Tibial nerve (tissue), 4 donors: ENCODE measurements around the gene HSDL2. TPM values are rescaled to one million over a fixed set of nuclear protein-coding genes. Genes with fewer than 3 reads are reported as not detected.

Experiments used
- DNase-seq, 2 donors: peaks; one replicate each; pipeline ENCODE4 v3.0.0-alpha.2; 2019; ENCODE audit warnings: low spot score in 2 of 2
- H3K27ac ChIP-seq, 4 donors: fragments of 200-600 bp; sonication (generic) in 3 of 4; one replicate each; pipeline ENCODE4 v1.5.1; 2017 to 2019; ENCODE audit warnings: mild to moderate bottlenecking in 1 of 4
- H3K27me3 ChIP-seq, 2 donors: fragments of 200-600 bp; sonication (generic) in 1 of 2; one replicate each; pipeline versions ENCODE4 v1.5.1 to v1.6.0; 2017 to 2019
- H3K36me3 ChIP-seq, 3 donors: fragments of 200-600 bp; sonication (generic); one replicate each; pipeline ENCODE4 v1.5.1; 2018 to 2019
- H3K4me1 ChIP-seq, 4 donors: fragments of 200-600 bp; sonication (generic) in 3 of 4; one replicate each; pipeline ENCODE4 v1.5.1; 2017 to 2019
- H3K4me3 ChIP-seq, 4 donors: fragments of 200-600 bp; sonication (generic) in 3 of 4; one replicate each; pipeline ENCODE4 v1.5.1; 2017 to 2019; ENCODE audit warnings: mild to moderate bottlenecking in 1 of 4, moderate library complexity in 1 of 4
- H3K9me3 ChIP-seq, 4 donors: fragments of 200-600 bp; sonication (generic) in 3 of 4; one replicate each; pipeline ENCODE4 v1.5.1; 2017 to 2019
- EP300 ChIP-seq, 2 donors: sonication (generic); formaldehyde crosslinking; IDR thresholded peaks; one replicate each; pipeline ENCODE4 v1.6.1; 2017; ENCODE audit warnings: antibody characterized with exemption in 2 of 2, mild to moderate bottlenecking in 1 of 2
- POLR2A ChIP-seq, 2 donors: fragments of 450-650 bp; IDR thresholded peaks; one replicate each; pipeline ENCODE4 v1.6.1; 2017; ENCODE audit warnings: antibody characterized with exemption in 2 of 2, mild to moderate bottlenecking in 2 of 2, moderate library complexity in 2 of 2
- WGBS, 2 donors: methylation state at CpG; one replicate each; pipeline ENCODE4 v1.1.5; 2018; 5-methylcytosine and 5-hydroxymethylcytosine counted together
- total RNA-seq, 4 donors: library from RNA; depleted of rRNA; stranded (reverse); fragments of >200 nt; gene quantifications; one replicate each; pipeline ENCODE4 v1.1.0, GENCODE V29; 2016
- TF ChIP-seq, protein P1 (sequence below), 5 experiments: fragments of 200-600 bp in 3 of 5; fragments of 450-650 bp in 2 of 5; sonication (generic) in 3 of 5; IDR thresholded peaks; one replicate each; pipeline ENCODE4 v1.5.1; 2016 to 2019; ENCODE audit warnings: antibody characterized with exemption in 5 of 5, mild to moderate bottlenecking in 3 of 5, moderate library complexity in 2 of 5

HSDL2 gene
- total RNA-seq, 4 donors from 2014 or later = 34.1 to 48.9 (median 37.7) TPM

DNA sequence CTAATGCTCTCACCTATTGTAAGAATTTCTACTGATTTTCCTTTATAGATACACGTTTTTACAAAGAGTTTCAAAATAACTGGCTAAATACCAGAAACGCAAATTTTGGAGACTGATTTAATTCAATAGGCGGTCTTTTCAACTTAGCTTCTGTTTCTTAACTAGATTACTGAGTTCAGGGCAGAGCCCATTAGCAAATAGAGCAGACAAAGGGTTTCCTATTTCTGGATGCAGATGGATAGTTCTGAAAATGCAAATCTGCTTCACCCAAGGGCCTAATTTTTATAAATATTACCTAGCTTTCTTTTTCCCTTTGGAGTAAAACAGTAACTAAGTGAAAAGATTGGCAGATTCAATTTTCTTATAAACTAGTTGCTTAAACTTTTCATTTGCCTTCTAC, 93.1 kb downstream of the HSDL2 start:
- Histone ChIP-seq H3K4me1 (no peaks in the 10 kb centered on the region), H3K27me3 (no peaks in the 10 kb centered on the region), H3K4me3 (no peak overlapping the region), H3K36me3 (peaks cover 0 to 73% (median 0%) of the 10 kb centered on the region in 3 donors), H3K9me3 (peaks cover 0 to 21% (median 4%) of the 10 kb centered on the region in 4 donors), H3K27ac (no peak overlapping the region)
- 72 to 77% methylated on average over 3 of the region's 3 CpGs for WGBS, 2 donors
- DNase-seq = no peak
- TF ChIP-seq, protein P1, sequence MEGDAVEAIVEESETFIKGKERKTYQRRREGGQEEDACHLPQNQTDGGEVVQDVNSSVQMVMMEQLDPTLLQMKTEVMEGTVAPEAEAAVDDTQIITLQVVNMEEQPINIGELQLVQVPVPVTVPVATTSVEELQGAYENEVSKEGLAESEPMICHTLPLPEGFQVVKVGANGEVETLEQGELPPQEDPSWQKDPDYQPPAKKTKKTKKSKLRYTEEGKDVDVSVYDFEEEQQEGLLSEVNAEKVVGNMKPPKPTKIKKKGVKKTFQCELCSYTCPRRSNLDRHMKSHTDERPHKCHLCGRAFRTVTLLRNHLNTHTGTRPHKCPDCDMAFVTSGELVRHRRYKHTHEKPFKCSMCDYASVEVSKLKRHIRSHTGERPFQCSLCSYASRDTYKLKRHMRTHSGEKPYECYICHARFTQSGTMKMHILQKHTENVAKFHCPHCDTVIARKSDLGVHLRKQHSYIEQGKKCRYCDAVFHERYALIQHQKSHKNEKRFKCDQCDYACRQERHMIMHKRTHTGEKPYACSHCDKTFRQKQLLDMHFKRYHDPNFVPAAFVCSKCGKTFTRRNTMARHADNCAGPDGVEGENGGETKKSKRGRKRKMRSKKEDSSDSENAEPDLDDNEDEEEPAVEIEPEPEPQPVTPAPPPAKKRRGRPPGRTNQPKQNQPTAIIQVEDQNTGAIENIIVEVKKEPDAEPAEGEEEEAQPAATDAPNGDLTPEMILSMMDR (IDR thresholded peaks at IDR 0.05) = no peak
- no peak for TF ChIP-seq POLR2A (IDR thresholded peaks at IDR 0.05)
- TF ChIP-seq EP300 (IDR thresholded peaks at IDR 0.05) = no peak

DNA sequence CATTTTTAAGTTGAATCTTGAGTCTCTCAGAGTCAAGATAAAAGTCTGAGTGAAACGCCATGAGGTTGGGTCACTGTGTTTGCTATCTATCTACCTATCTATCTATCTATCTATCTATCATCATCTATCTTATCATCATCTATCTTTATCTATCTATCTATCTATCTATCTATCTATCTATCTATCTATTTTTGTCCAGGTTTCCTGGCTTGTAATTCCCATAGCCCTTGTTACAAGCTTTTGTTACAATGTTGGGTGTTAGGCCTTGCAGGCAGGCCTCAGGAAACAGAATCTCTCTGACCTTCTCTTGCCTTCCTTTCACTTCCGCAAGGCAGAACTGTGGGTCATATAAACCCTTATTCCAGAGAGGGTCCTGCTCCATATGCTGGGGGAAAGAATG, 94.1 kb downstream of the HSDL2 start:
- no peak for DNase-seq
- WGBS, 2 donors = 97 to 99% methylated on average over 2 of the region's 2 CpGs

DNA sequence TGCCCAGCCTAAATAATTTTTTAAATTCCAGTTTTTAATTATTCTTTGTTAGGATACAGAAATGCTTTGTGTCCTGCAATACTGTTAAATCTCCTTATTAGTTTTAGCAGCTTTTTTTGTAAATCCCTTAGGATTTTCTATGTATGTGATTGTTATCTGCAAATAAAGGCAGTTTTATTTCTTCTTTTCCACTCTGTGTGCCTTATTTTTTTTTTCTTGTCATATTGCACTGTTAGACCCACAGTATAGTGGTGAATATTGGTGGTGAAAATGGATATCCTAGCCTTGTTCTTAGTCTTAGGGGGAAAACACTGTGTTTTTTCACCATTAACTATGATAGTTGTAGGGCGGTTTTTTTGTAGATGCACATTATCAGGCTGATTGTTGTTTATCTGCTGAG, 95.4 kb downstream of the HSDL2 start:
- Histone ChIP-seq H3K4me1 (no peaks in the 10 kb centered on the region), H3K36me3 (peaks cover 0 to 87% (median 0%) of the 10 kb centered on the region in 3 donors), H3K4me3 (no peak overlapping the region), H3K27ac (no peak overlapping the region), H3K9me3 (peaks cover 0 to 32% (median 9%) of the 10 kb centered on the region in 4 donors), H3K27me3 (no peaks in the 10 kb centered on the region)
- DNase-seq = no peak
- WGBS, 2 donors = 88 to 96% methylated on average over 1 of the region's 1 CpG
- TF ChIP-seq EP300 (IDR thresholded peaks at IDR 0.05) (no peak), POLR2A (IDR thresholded peaks at IDR 0.05) (no peak)
- TF ChIP-seq, protein P1 (IDR thresholded peaks at IDR 0.05) = no peak

More for the DNA sequence above, 94.1 kb downstream of the HSDL2 start:
- Histone ChIP-seq H3K27ac (no peak overlapping the region), H3K4me1 (no peaks in the 10 kb centered on the region), H3K9me3 (peaks cover 0 to 31% (median 8%) of the 10 kb centered on the region in 4 donors), H3K36me3 (peaks cover 0 to 75% (median 0%) of the 10 kb centered on the region in 3 donors), H3K27me3 (no peaks in the 10 kb centered on the region), H3K4me3 (no peak overlapping the region)
- TF ChIP-seq, protein P1 (IDR thresholded peaks at IDR 0.05) = no peak
- no peak for TF ChIP-seq POLR2A (IDR thresholded peaks at IDR 0.05)
- no peak for TF ChIP-seq EP300 (IDR thresholded peaks at IDR 0.05)

DNA sequence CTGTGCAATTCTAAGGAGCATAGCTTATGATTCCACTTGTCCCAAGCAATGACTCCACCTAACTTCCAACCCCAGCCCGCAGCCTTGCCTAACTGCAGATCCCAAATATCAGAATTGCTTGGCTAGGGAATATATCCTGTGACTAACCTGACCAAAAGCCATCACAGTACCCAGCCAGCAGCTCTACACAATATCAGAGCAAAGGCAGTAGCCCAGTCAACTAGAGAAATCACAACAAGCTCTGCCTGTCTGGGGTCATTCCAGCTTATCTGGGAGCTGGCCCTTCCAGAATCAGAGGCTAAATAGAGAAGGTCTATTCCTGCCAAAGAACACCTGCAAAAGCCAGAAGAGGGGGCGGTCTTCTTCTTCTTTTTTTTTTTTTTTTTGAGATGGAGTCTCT, 97.4 kb downstream of the HSDL2 start:
- TF ChIP-seq EP300 (IDR thresholded peaks at IDR 0.05) = no peak
- no peak for TF ChIP-seq POLR2A (IDR thresholded peaks at IDR 0.05)
- TF ChIP-seq, protein P1 (IDR thresholded peaks at IDR 0.05) = no peak
- no peak overlapping the region for H3K4me3 ChIP-seq
- H3K9me3 ChIP-seq = peaks cover 0 to 32% (median 9%) of the 10 kb centered on the region in 4 donors
- H3K27ac ChIP-seq = no peak overlapping the region
- peaks cover 0 to 77% (median 0%) of the 10 kb centered on the region in 3 donors for H3K36me3 ChIP-seq
- no peaks in the 10 kb centered on the region for H3K27me3 ChIP-seq
- no peak for DNase-seq
- WGBS, 2 donors = 98 to 100% methylated on average over 2 of the region's 2 CpGs
- no peaks in the 10 kb centered on the region for H3K4me1 ChIP-seq

DNA sequence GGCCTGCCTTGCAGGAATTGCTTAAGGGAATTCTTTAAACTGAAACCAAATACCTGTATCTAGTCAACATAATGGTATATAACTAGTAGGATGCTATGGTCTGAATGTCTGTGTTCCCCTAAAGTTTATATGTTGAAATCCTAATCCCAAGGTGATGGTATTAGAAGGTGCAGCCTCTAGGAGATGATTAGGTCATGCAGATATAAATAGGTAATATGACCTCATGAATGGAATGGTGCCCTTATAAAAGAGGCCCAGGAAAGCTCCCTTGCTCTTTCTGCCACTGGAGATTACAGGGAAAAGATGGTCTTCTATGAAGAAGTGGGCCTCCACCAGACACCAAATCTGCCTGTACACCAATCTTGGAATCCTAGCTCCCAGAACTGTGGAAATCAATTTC, 99.3 kb downstream of the HSDL2 start:
- TF ChIP-seq EP300 (IDR thresholded peaks at IDR 0.05) (no peak), POLR2A (IDR thresholded peaks at IDR 0.05) (no peak)
- TF ChIP-seq, protein P1 (IDR thresholded peaks at IDR 0.05) = no peak

More for the DNA sequence above, 99.3 kb downstream of the HSDL2 start:
- H3K36me3 ChIP-seq = peaks cover 0 to 59% (median 0%) of the 10 kb centered on the region in 3 donors
- H3K27ac ChIP-seq = no peak overlapping the region
- no peak for DNase-seq
- H3K9me3 ChIP-seq = peaks cover 0 to 32% (median 9%) of the 10 kb centered on the region in 4 donors
- no peak overlapping the region for H3K4me3 ChIP-seq
- no peaks in the 10 kb centered on the region for H3K4me1 ChIP-seq
- no peaks in the 10 kb centered on the region for H3K27me3 ChIP-seq
